HepG2 (cell line): Measurements from ENCODE around the gene DDX49. TPM values are rescaled to one million over a fixed set of nuclear protein-coding genes. Genes with fewer than 3 reads are reported as not detected.
A peak's percentile ranks its signal among the peaks of the same experiment; 100 is the strongest.

Source experiments
- ATAC-seq: fragments of 200-7000 bp; cut with Tn5 transposase; 3 replicates; pipeline ENCODE4 v1.9.1; 2020; ENCODE audit warnings: mild to moderate bottlenecking, moderate library complexity
- BruUV-seq: library from RNA; stranded (reverse); fragments of 400-500 nt; replicated peaks from 2 replicates; lab custom pipeline; 2021; lab: Mats Ljungman, UMichigan
- CTCF ChIA-PET: fragments of 300-600 bp; formaldehyde crosslinking; extraction: SDS; loops from one replicate; lab custom pipeline; 2021; ENCODE audit warnings: low total read pairs, inconsistent platforms, low intra/inter-chr PET ratio; lab: Yijun Ruan, JAX
- POLR2A ChIA-PET: fragments of 350-600 bp; sonication (Branson Sonifier 250); formaldehyde crosslinking; loops from one replicate; lab custom pipeline; 2020; ENCODE audit warnings: antibody characterized with exemption, inconsistent platforms; lab: Yijun Ruan, JAX
- DNase-seq: peaks from one replicate; pipeline ENCODE4 v3.0.0-alpha.2; 2015; ENCODE audit warnings: low spot score
- FAIRE-seq: peaks from 3 replicates; lab custom pipeline; 2011; peaks lifted over from hg19 to GRCh38; lab: Jason Lieb, UNC
- H2AFZ ChIP-seq: one replicate; pipeline ENCODE4 v1.6.1; 2011; ENCODE audit warnings: low read length, inconsistent platforms
- H3K27ac ChIP-seq: fragments of 300-600 bp; 3 replicates; pipeline ENCODE4 v1.8.0; 2011; ENCODE audit warnings: mixed run types, mild to moderate bottlenecking, mixed read lengths, low read length, inconsistent platforms; ENCODE audit not compliant: insufficient read depth; ENCODE audit errors: extremely low read length
- H3K27me3 ChIP-seq, 2 experiments: fragments of 200-600 bp in 1 of 2; 2 replicates in 1 of 2; 3 replicates in 1 of 2; pipeline versions ENCODE4 v1.6.0 to v1.8.0; 2011; ENCODE audit warnings: low read length in 2 of 2, mild to moderate bottlenecking in 2 of 2, moderate library complexity in 2 of 2, inconsistent platforms in 1 of 2; ENCODE audit not compliant: insufficient read depth in 2 of 2, control insufficient read depth in 1 of 2
- H3K36me3 ChIP-seq, 2 experiments: fragments of 200-600 bp in 1 of 2; replicated peaks in 1 of 2; 2 replicates in 1 of 2; 3 replicates in 1 of 2; pipeline versions ENCODE4 v1.5.1 to v1.8.0; 2011; ENCODE audit warnings: low read length in 2 of 2, inconsistent platforms in 1 of 2; ENCODE audit not compliant: insufficient read depth in 2 of 2, control insufficient read depth in 1 of 2
- H3K4me1 ChIP-seq: 2 replicates; pipeline ENCODE4 v1.5.1; 2012; ENCODE audit warnings: low read length, inconsistent platforms; ENCODE audit not compliant: insufficient read depth
- H3K4me2 ChIP-seq: 2 replicates; pipeline ENCODE4 v1.6.0; 2011; ENCODE audit warnings: low read depth, low read length, inconsistent platforms
- H3K4me3 ChIP-seq, 3 experiments: fragments of 200-600 bp in 1 of 3; sonication (generic), shearing (Covaris generic) in 1 of 3; replicated peaks in 1 of 3; 2 replicates each; pipeline ENCODE4 v1.5.1; 2011 to 2016; ENCODE audit warnings: low read length in 3 of 3, inconsistent platforms in 2 of 3, low read depth in 2 of 3, mild to moderate bottlenecking in 2 of 3, control low read depth in 1 of 3, mixed read lengths in 1 of 3; ENCODE audit not compliant: insufficient read depth in 1 of 3
- H3K79me2 ChIP-seq: one replicate; pipeline ENCODE4 v1.6.1; 2011; ENCODE audit warnings: low read length, inconsistent platforms; ENCODE audit not compliant: insufficient read depth
- H3K9ac ChIP-seq: 2 replicates; pipeline ENCODE4 v1.6.0; 2011; ENCODE audit warnings: mild to moderate bottlenecking, low read depth, low read length, inconsistent platforms; ENCODE audit not compliant: insufficient read depth
- H3K9me3 ChIP-seq: 2 replicates; pipeline ENCODE4 v1.5.1; 2012; ENCODE audit warnings: mild to moderate bottlenecking, low read length
- H4K20me1 ChIP-seq: 2 replicates; pipeline ENCODE4 v1.6.0; 2011; ENCODE audit warnings: inconsistent platforms, mild to moderate bottlenecking, low read length, moderate library complexity; ENCODE audit not compliant: insufficient read depth
- AHR ChIP-seq: IDR thresholded peaks from 2 replicates; pipeline ENCODE4 v1.6.1; 2018; ENCODE audit warnings: missing genetic modification reagents, missing compliant biosample characterization
- CEBPB ChIP-seq: IDR thresholded peaks from 2 replicates; pipeline ENCODE4 v1.6.1; 2011; ENCODE audit warnings: low read depth, low read length, improper control_type of control experiment, borderline replicate concordance
- ETV5 ChIP-seq: IDR thresholded peaks from 2 replicates; pipeline ENCODE4 v1.6.1; 2018; ENCODE audit warnings: missing biosample characterization, missing genetic modification reagents, inconsistent platforms, borderline replicate concordance
- FOSL2 ChIP-seq: sonication (generic); formaldehyde crosslinking; IDR thresholded peaks from 2 replicates; pipeline ENCODE4 v1.4.0; 2020; ENCODE audit warnings: missing genetic modification reagents
- MAFG ChIP-seq: sonication (generic); formaldehyde crosslinking; IDR thresholded peaks from 2 replicates; pipeline ENCODE4 v1.5.1; 2020; ENCODE audit warnings: mild to moderate bottlenecking, missing genetic modification reagents
- MAFK ChIP-seq, 2 experiments: IDR thresholded peaks in 1 of 2; conservative IDR thresholded peaks in 1 of 2; 2 replicates each; pipeline ENCODE4 v1.6.1; 2011; ENCODE audit warnings: improper control_type of control experiment in 2 of 2, low read length in 2 of 2
- SAP130 ChIP-seq: IDR thresholded peaks from 2 replicates; pipeline ENCODE4 v1.6.1; 2016; ENCODE audit warnings: low read depth
- YEATS2 ChIP-seq: sonication (generic); formaldehyde crosslinking; IDR thresholded peaks from 2 replicates; pipeline ENCODE4 v1.4.0; 2020; ENCODE audit warnings: missing genetic modification reagents, borderline replicate concordance
- ZNF501 ChIP-seq: sonication (generic); formaldehyde crosslinking; IDR thresholded peaks from 2 replicates; pipeline ENCODE4 v1.5.1; 2020; ENCODE audit warnings: mild to moderate bottlenecking, moderate library complexity, missing genetic modification reagents
- ZNF7 ChIP-seq: IDR thresholded peaks from 2 replicates; pipeline ENCODE4 v1.6.1; 2016; ENCODE audit warnings: missing biosample characterization, missing genetic modification reagents
- ZNF709 ChIP-seq: sonication (generic); formaldehyde crosslinking; IDR thresholded peaks from 2 replicates; pipeline ENCODE4 v1.5.0; 2020; ENCODE audit warnings: mild to moderate bottlenecking, missing genetic modification reagents
- ZNF768 ChIP-seq: sonication (generic); formaldehyde crosslinking; IDR thresholded peaks from 2 replicates; pipeline ENCODE4 v1.4.0; 2020; ENCODE audit warnings: missing genetic modification reagents
- ZNF777 ChIP-seq: sonication (generic); formaldehyde crosslinking; IDR thresholded peaks from 2 replicates; pipeline ENCODE4 v1.4.0; 2020; ENCODE audit warnings: missing genetic modification reagents
- ZSCAN21 ChIP-seq: sonication (generic); formaldehyde crosslinking; IDR thresholded peaks from 2 replicates; pipeline ENCODE4 v1.8.0; 2022; ENCODE audit warnings: mild to moderate bottlenecking, missing genetic modification reagents, moderate library complexity, borderline replicate concordance
- WGBS: methylation state at CpG from one replicate; pipeline ENCODE4 v1.1.6; 2017; ENCODE audit warnings: low lambda C conversion rate; 5-methylcytosine and 5-hydroxymethylcytosine counted together
- in situ Hi-C: cut with HindIII; loops from 2 replicates; pipeline ENCODE4 v1.10.0; 2017; ENCODE audit warnings: low pct_unique_long_range_greater_than_20kb; ENCODE audit not compliant: extremely low pct_ligation_motif_present
- intact Hi-C: fragments of 100-400 bp; cut with micrococcal nuclease; formaldehyde crosslinking; loops from one replicate; pipeline ENCODE4 v1.10.0; 2022; ENCODE audit not compliant: unreplicated experiment
- polyA plus RNA-seq, 8 experiments: library from polyadenylated mRNA; depleted of rRNA in 3 of 8; stranded (reverse) in 7 of 8; unstranded in 1 of 8; fragments of >200 nt; fragmentation: Illumina TruSeq in 4 of 8; extraction: Trizol in 4 of 8; gene quantifications; 2 replicates each; pipeline versions ENCODE4 v1.2.1 to v1.2.3, GENCODE V29; 2011 to 2016; ENCODE audit warnings: low read depth in 4 of 8, missing spikeins in 1 of 8, mixed read lengths in 1 of 8; ENCODE audit not compliant: insufficient read depth in 1 of 8
- total RNA-seq, 5 experiments: library from RNA; depleted of rRNA; stranded (reverse); fragments of >200 nt; fragmentation: Illumina TruSeq; extraction: Trizol; gene quantifications; 2 replicates each; pipeline ENCODE4 v1.2.3, GENCODE V29; 2016; ENCODE audit warnings: low read depth in 1 of 5
- TF ChIP-seq, protein P1 (sequence below): sonication (generic); IDR thresholded peaks from 2 replicates; pipeline ENCODE4 v1.6.1; 2016; ENCODE audit warnings: low read depth, borderline replicate concordance
- TF ChIP-seq, protein P2 (sequence below): sonication (generic); formaldehyde crosslinking; IDR thresholded peaks from 2 replicates; pipeline ENCODE4 v1.4.0; 2020; ENCODE audit warnings: missing genetic modification reagents
- TF ChIP-seq, protein P3 (sequence below): sonication (generic); formaldehyde crosslinking; IDR thresholded peaks from 2 replicates; pipeline ENCODE4 v1.5.1; 2020; ENCODE audit warnings: mild to moderate bottlenecking, missing genetic modification reagents, moderate library complexity

DDX49 gene
- total and polyA plus RNA-seq, 2 of the 13 experiments (the other 11 are each of a cell fraction or from before 2014, with no cell fraction given): 27.0 to 46.2 TPM

DNA sequence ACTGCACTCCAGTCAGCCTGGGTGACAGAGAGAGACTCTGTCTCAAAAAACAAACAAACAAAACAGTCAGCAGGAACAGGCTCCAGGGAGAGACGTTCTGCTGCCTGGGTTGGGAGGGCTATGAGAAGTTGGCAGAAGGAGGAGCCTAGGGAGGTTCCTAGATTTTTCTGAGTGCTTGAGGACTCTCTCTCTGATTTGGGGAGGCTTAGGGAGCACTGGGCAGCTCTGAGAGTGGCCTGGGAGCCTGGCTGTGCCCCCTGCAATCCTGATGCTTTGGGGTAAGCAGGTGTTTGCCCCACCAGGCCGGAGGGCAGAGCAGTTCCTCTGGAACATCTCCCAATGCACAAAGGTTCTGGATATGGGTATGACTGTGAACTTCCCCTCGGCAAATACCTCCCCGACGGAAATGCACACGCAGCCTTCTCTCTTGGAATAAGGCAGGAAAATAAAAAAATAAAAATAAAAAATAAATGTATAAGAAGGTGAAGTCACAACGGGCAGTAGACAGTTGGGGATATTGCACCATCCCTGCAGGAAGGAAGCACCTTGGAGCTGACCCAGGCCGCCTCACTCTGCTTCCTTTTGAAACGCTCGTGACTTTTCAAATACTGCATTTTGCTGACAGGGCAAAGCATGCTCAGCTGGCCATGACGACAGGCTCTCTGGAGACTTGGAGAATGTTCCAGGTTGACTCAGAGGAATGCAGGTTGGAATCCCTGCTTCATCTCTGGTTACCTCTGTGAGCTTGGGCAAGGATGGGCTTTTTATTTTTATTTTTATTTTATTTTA lies 48.0 kb downstream of the DDX49 start:
- H3K27me3 ChIP-seq: no peaks in the 10 kb centered on the region
- H3K36me3 ChIP-seq: no peaks in the 10 kb centered on the region
- peaks cover 70% of the 10 kb centered on the region for H3K4me1 ChIP-seq
- no peaks in the 10 kb centered on the region for H3K9me3 ChIP-seq
- H3K79me2 ChIP-seq: no peaks in the 10 kb centered on the region
- H3K27ac ChIP-seq: no peak overlapping the region
- intact Hi-C loops (no loop called here), in situ Hi-C loops (no loop called here)
- peak overlapping the region; percentile 12 to 60 (median 26); a peak in 4 of 6 replicates for H3K4me3 ChIP-seq
- peak; percentile 63 for ATAC-seq
- POLR2A ChIA-PET: no interaction called here
- 0 out of 2 replicates have a peak overlapping the region, but pooled peaks have one; percentile 32 for H3K9ac ChIP-seq
- 1% methylated on average over 11 of the region's 11 CpGs for WGBS
- no peak for FAIRE-seq
- H3K4me2 ChIP-seq: peak overlapping the region; percentile 84
- no peaks in the 10 kb centered on the region for H4K20me1 ChIP-seq
- no TSS peak for BruUV-seq
- H2AFZ ChIP-seq: peak overlapping the region; percentile 25
- no peak for DNase-seq
- CTCF ChIA-PET: no interaction called here
- TF ChIP-seq ZNF501 (CRISPR knock-in tag) (peak; percentile 44), ZNF777 (CRISPR knock-in tag) (0 out of 2 replicates have a peak, but pooled peaks have one; percentile 16), CEBPB (0 out of 2 replicates have a peak, but pooled peaks have one; percentile 34), ZSCAN21 (CRISPR knock-in tag) (no peak), YEATS2 (CRISPR knock-in tag) (no peak), ZNF709 (CRISPR knock-in tag) (no peak), MAFK (conservative IDR thresholded peaks at IDR 0.05 in 1 of 2, IDR thresholded peaks at IDR 0.05 in 1 of 2; ENCODE audit: low read length in 2 of 2) (peak; percentile 99), ETV5 (CRISPR knock-in tag) (peak; percentile 60; the same call in 1 of the 2 replicates), AHR (CRISPR knock-in tag) (no peak), SAP130 (CRISPR knock-in tag) (peak; percentile 35; the same call in 1 of the 2 replicates), FOSL2 (CRISPR knock-in tag) (peak; percentile 20; the same call in 1 of the 2 replicates), ZNF768 (CRISPR knock-in tag) (no peak), MAFG (peak; percentile 68; the same call in 1 of the 2 replicates), ZNF7 (CRISPR knock-in tag) (0 out of 2 replicates have a peak, but pooled peaks have one; percentile 42)
- TF ChIP-seq, protein P1, sequence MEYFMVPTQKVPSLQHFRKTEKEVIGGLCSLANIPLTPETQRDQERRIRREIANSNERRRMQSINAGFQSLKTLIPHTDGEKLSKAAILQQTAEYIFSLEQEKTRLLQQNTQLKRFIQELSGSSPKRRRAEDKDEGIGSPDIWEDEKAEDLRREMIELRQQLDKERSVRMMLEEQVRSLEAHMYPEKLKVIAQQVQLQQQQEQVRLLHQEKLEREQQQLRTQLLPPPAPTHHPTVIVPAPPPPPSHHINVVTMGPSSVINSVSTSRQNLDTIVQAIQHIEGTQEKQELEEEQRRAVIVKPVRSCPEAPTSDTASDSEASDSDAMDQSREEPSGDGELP: peak; percentile 82
- TF ChIP-seq, protein P2, sequence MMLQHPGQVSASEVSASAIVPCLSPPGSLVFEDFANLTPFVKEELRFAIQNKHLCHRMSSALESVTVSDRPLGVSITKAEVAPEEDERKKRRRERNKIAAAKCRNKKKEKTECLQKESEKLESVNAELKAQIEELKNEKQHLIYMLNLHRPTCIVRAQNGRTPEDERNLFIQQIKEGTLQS (CRISPR knock-in tag): 0 out of 2 replicates have a peak, but pooled peaks have one; percentile 46
- TF ChIP-seq, protein P3, sequence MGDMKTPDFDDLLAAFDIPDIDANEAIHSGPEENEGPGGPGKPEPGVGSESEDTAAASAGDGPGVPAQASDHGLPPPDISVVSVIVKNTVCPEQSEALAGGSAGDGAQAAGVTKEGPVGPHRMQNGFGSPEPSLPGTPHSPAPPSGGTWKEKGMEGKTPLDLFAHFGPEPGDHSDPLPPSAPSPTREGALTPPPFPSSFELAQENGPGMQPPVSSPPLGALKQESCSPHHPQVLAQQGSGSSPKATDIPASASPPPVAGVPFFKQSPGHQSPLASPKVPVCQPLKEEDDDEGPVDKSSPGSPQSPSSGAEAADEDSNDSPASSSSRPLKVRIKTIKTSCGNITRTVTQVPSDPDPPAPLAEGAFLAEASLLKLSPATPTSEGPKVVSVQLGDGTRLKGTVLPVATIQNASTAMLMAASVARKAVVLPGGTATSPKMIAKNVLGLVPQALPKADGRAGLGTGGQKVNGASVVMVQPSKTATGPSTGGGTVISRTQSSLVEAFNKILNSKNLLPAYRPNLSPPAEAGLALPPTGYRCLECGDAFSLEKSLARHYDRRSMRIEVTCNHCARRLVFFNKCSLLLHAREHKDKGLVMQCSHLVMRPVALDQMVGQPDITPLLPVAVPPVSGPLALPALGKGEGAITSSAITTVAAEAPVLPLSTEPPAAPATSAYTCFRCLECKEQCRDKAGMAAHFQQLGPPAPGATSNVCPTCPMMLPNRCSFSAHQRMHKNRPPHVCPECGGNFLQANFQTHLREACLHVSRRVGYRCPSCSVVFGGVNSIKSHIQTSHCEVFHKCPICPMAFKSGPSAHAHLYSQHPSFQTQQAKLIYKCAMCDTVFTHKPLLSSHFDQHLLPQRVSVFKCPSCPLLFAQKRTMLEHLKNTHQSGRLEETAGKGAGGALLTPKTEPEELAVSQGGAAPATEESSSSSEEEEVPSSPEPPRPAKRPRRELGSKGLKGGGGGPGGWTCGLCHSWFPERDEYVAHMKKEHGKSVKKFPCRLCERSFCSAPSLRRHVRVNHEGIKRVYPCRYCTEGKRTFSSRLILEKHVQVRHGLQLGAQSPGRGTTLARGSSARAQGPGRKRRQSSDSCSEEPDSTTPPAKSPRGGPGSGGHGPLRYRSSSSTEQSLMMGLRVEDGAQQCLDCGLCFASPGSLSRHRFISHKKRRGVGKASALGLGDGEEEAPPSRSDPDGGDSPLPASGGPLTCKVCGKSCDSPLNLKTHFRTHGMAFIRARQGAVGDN: 0 out of 2 replicates have a peak, but pooled peaks have one; percentile 15
